Cerebellar nuclear complex (tissue), 1 donor: ENCODE measurements around the gene VAV3.
"Not testable (repeated sequence)": the region's sequence is repeated elsewhere in the genome, so short reads cannot be mapped to it uniquely, and the experiment has no call there.

Source experiments
- DNase-seq, 2 experiments: peaks; one replicate each; lab custom pipeline; 2025; lab: John Stamatoyannopoulos, UW

VAV3 gene

DNA sequence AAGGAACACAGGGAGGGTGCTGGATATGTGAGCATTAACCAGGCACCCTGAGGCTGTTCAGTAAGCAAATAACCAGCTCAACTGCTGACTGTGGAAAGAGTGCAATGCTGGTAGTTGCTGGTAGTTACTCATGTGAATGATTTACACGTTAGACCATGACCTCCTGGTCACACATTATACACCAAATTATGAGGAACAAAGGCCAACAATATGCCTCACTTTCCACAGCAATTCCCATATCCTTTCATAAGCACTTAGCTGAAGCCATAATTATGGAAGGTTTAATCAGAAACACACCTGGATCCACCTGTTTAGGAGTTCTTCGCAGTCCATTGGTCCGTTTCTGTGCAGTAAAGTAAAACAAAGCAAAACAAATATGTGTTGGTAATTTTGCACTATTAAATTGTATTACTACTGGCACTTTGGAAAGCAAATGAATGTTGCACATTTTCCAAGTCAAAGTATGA, 281.8 kb downstream of the VAV3 start:
- no peak for DNase-seq

- DNase-seq, result no peak
Measured at GRCh38 chr1:107682467-107682866, 282.5 kb downstream of the VAV3 start.

DNA sequence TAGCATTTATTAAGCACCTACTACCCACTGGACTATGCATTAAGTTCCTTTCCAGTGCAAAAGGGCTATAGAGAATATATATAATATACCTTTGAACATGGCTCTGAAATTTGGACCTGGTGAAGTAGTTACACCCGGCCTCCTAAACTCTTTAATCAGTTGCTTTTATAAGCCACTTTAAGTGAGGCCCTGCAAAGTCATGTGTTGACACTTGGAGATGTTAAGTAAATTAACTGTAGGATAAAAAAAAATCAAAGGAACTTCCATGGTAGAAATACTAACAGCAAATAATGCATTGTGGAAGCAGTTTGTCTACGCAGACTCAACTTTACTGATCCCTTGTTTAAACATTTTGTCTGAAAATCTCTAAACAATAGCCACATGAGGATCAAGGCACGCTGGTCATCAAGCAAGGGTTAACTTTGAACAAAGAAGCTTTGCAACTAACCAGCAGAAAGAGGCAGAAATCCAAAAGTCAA, 283.9 kb downstream of the VAV3 start:
- DNase-seq, result no peak

- DNase-seq, result no peak
Measured at GRCh38 chr1:107680579-107680985, 284.4 kb downstream of the VAV3 start.

DNA sequence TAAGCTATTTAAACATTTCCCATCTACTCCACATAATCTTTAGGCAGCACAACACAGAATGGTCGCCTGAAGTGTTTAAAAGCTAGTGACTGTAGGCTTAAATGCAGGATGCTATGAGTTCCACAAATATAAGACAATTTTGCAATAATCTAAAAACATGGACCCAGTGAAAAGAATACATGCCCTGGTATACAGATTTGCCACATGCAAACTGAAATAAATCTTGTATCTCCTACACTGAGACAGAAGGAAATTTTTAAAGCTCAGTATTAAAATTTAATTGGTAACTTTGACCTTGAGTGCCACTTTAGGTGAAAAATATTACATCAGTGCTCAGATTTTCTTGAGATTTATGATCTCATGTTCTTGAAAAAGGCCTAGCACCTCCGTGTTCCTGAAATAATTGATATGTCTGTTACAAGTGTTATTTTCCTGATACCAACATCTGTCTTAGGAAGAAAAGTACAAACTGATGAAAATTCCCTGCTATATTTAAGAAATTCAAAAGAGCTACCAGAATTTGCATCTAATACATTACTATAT, 285.5 kb downstream of the VAV3 start:
- DNase-seq, result no peak

DNA sequence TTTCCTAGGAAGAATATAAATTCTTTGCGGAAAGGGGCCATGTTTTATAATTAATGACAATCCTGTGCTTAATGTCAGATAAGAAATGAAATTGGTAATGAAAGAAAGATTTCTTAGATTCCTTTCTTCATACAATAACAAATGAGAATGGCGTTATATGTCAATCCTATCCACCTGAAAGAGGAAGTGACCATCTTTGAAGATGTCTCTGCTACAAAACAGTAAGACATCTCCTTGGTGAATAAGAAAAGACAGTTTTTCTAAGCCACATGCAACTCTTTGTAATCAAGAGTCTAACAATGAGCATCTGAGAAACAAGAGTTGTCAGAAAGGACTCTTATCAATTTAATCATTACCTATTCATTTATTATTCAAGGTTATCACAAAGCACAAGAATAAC, 286.0 kb downstream of the VAV3 start:
- DNase-seq, result no peak

GRCh38 chr1:107677697-107678096, 287.3 kb downstream of the VAV3 start:
- no peak for DNase-seq

DNA sequence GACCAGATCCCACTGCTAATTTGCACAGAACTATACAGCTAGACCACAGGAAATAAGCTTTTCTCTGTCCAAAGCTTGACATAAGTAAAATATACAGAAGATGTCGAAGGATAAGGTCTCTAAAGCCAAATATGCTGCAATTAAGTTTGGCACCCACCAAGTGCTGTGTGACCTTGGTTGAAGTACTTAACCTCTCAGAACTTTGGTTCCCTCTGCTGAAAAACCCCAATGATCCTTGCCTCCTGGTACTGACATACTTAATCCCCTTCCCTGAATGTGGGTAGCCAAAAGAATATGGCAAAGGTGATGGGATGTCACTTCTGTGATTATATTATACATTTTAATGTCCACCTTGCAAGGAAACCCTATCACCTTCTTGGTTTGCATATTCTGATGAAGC, 290.5 kb downstream of the VAV3 start:
- no peak for DNase-seq

DNA sequence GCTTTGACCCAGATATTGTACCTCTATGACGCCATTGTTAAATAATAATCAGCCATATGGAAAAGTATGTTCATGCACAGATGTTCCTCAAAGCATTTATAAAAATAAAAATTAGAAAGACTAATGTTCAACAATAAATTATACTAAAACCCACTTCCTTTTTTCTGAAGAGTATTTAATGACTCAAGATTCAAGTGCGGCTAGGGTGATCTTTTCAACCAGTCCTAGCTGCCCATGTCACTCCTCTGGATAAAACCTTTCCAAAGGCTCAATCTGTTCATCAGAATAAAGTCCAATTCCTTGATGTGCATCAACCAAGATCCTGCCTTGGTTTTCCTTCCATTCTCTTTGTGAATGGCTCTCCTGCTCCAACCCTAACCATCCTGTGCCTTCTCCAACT, 292.0 kb downstream of the VAV3 start:
- DNase-seq, result no peak

DNA sequence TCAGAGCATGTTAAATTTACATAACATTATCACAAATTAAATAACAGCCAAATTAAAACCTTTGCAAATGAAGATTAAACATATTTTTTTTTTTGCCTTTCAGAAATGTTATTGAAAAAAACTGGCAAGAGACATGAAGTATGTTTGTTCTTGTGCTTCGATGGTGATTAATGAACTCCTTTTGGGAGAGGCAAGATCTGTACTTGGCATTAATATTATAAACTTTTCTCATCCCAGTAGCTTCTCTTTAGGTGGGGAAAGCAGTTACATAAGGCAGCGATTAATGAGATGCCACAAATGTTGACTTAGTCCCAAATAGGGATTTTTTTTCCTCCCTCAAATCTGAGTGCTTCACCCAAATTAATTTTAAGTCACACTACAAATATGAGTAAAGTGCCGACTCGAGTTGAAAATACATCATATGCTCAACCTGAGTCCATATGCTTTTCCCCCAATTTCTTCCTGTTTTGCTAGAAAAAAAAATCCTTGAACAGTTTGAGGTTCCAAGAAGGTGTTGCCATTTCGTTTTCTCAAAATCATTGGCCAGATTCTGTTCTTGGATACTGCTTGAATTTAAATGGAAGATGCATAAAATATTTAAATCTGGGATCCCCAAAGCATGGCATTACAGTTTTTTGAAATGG, 294.5 kb downstream of the VAV3 start:
- no peak for DNase-seq

GRCh38 chr1:107669996-107670395, 295.0 kb downstream of the VAV3 start:
- no peak for DNase-seq

- DNase-seq, result no peak
Measured at GRCh38 chr1:107668762-107669161, 296.2 kb downstream of the VAV3 start.

GRCh38 chr1:107666493-107666892, 298.5 kb downstream of the VAV3 start:
- DNase-seq, result no peak

GRCh38 chr1:107664982-107665925, 299.7 kb downstream of the VAV3 start:
- DNase-seq, result no peak

DNA sequence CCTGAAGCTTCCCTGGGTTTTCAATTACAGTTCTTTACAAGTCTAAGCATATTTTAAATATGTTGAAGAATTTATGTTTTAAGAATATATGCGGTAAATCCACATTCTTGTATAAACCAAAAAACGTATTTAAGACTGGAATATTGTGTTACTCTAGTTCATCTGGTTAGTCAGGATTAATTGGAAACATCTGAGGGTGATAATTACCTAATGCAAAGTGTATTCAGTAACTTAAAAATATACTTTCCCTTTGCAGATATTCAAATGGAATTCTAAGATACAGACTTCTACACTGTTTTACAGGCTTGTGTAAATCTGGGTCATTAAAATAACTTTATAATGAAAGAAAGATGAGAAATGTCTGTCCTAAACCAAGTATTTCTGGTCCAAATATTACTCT, 302.0 kb downstream of the VAV3 start:
- no peak for DNase-seq

- no peak for DNase-seq
Measured at GRCh38 chr1:107661158-107661557, 303.8 kb downstream of the VAV3 start.

DNA sequence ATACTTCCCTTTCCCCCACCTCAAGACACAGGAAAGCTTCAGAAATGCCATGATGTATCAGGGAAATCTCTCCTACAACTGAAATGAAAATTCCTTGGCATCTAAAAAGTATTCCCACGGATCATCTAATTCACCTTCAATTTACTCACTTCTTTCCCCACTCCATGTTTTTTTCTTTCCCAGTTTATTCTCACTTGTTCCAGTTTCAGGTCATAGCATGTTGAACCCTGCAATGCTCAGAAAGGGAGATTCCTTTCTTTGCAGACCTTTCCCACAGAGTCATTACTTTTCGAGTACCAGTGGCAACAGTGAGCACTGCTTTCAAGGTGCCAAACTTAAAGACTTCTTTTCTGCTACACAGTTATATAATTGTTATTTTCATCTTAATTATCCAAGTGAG, 305.0 kb downstream of the VAV3 start:
- DNase-seq, result no peak

GRCh38 chr1:107657356-107657755, 307.6 kb downstream of the VAV3 start:
- no peak for DNase-seq

GRCh38 chr1:107653765-107654164, 311.2 kb downstream of the VAV3 start:
- DNase-seq, result no peak

DNA sequence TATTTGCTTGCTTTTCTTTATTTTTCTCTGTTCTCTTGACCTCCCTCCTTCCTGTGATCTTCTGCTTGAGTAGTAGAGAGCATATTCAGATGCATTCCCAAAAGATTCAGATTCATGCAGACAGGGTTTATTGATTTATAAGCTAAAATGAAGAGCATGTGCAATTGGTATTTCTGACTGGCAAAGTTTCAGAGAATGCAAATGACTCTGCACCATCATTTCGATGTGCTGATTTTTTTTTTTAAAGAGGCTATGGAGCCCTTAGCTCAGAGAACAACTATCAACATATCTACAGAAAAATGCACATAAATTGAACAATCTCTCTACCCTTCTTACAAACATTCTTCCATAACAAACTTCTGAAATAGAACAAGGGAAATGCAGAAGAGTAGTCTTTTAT, 312.0 kb downstream of the VAV3 start:
- no peak for DNase-seq

- not testable (repeated sequence) for DNase-seq
Measured at GRCh38 chr1:107650825-107651224, 314.2 kb downstream of the VAV3 start.

GRCh38 chr1:107649023-107649422, 316.0 kb downstream of the VAV3 start:
- DNase-seq, result no peak

- DNase-seq, result no peak
Measured at GRCh38 chr1:107648071-107648470, 316.9 kb downstream of the VAV3 start.
